RPMI7951 (cell line): ENCODE measurements around the gene MYO10. TPM values are rescaled to one million over a fixed set of nuclear protein-coding genes. Genes with fewer than 3 reads are reported as not detected.
"Not testable (repeated sequence)": the region's sequence is repeated elsewhere in the genome, so short reads cannot be mapped to it uniquely, and the experiment has no call there.

Source experiments
- DNase-seq: peaks from one replicate; pipeline ENCODE4 v3.0.0-alpha.2; 2012; ENCODE audit warnings: low read depth
- total RNA-seq: library from RNA; depleted of rRNA; stranded (reverse); fragments of >200 nt; shearing (Covaris generic); gene quantifications from 2 replicates; pipeline ENCODE4 v1.2.3, GENCODE V29; 2014; rRNA removed

The MYO10 gene
- total RNA-seq: 16.5 and 17.2 TPM in 2 replicates

DNA sequence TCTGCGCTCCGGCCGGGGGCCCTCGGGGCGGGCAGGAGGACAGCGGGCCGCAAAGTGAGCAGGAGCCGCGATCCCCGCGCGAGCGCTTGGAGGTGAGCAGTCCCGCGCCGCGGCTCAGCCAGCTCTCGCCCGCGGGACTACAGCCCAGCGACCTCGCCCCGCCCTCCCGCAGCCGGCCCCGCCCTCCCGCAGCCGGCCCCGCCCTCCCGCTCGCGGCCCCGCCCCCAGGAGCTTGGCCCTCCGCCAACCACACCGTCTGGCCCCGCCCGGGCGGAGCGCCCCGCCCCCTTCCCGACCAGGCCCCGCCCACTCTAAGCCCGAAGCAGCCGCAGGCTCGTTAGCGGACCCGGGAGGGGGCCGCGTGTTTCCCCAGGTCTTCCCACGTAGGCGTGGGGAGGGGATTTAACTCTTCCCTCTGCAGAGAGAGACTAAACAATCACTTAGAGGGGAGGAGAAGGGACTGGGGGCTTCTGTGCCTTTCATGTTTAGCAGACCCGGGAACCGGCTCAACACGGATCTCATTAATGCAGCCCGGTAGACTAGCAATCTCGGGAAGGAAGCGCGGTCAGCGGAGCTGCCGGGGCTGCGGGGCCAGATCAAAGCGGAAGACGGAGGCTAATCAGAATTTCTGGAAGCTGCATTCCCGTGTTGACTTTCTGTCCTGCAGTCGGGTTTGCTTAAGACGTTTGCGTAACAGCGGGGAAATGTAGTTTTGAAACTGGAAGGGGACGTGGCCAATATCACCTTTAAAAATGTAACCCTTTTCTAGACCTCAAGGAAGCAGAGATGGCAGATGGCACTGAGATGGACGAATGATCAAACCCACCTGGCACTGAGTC lies at the start of gene MYO10:
TSS of gene MYO10 (minus strand) at position 139 of the 839 bp plus-strand sequence. CDS start 480 bp downstream, outside the sequence.
- peak; percentile 69 for DNase-seq

DNA sequence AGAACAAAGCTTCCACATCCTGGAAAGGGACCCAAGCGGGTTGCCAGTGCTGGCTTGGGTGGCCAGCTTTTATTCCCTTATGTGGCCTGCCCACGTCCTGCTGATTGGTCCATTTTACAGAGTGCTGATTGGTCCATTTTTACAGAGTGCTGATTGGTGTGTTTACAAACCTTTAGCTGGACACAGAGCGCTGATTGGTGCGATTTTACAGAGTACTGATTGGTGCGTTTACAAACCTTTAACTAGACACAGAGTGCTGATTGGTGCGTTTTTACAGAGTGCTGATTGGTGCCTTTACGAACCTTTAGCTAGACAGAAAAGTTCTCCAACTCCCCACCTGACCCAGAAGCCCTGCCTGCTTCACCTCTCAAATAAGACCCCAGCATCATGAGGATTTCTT lies 49.2 kb upstream of the MYO10 start:
- DNase-seq: not testable (repeated sequence)

DNA sequence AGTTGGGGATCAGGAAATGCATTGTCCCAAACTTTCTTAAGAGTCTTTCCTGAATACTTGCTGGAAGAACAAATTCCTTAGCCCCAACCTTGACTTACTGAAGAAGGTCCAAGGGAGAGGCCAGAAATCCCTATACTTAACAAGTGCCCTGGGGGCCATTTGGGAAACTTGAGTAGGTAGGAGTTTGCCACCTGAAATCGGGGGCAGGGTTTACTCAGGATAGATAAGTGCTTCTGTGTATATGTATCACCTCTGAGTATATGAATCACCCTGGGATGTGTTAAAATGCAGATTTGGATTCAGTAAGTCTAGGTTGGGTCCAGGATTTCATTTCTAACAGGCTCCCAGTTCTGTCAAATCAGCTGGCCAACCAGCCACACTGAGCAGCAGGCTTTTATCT lies 47.9 kb upstream of the MYO10 start:
- no peak for DNase-seq

DNA sequence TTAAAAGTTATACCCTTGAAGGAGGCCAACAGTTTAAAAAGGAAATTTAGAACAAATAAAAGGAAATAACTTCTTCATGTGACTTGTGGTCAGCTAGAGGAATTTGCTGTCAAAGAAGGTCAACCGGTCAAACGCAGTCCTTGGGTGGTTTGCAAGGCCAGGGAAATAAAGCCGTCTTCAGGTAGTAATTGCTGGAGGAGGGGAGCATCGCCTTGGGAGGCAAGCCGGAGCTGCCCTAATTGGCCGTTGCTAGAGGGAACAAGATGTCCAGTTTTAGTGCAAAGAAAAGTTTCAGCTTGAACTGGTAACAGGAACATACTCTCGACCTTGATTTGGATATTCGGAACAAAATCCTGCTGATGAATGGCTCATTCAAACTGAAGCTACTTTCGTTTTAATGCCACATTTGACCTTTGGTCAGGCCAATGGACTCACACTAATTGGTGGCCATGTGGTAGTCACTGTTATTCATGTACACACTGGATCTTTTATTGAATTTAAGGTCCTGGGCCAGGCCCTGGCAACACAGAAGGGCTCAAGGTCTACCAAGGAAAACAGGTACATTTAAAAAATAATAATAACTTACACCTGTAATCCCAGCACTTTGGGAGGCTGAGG lies 47.0 kb upstream of the MYO10 start:
- DNase-seq: peak; percentile 60

DNA sequence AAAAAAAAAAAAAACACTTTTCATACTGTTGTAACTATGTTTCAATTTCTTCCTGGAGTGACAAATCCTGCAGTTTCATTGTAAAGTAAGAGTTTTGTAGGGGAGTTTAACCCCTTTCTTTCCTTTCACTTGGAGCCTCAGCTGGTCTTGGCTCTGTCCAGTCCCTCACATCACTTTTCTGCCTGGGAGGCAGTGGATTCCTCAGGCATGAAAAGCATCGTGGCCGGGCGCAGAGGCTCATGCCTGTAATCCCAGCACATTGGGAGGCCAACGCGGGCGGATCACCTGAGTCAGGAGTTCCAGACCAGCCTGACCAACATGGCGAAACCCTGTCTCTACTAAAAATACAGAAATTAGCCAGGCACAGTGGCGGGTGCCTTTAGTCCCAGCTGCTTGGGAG lies 45.6 kb upstream of the MYO10 start:
- peak; percentile 32 for DNase-seq

DNA sequence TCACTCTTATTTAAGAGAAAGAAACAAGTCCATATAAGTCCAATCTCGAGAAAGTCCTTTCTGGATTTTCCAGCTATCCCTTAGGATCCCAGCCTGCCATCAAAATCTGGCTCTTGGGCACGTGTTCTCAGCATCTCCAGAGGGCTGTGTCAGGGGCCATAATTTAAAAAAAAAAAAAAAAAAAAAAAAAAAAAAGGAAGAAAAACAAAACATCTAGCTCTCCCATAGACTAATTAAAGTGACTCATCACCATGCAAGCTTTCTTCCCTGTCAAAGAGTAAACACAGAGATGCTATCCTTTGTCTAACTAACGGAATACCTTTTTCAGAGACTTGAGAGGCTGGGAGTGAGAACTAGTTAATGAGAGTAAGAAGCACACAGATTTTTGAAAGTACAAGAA lies 44.9 kb upstream of the MYO10 start:
- peak; percentile 50 for DNase-seq

DNA sequence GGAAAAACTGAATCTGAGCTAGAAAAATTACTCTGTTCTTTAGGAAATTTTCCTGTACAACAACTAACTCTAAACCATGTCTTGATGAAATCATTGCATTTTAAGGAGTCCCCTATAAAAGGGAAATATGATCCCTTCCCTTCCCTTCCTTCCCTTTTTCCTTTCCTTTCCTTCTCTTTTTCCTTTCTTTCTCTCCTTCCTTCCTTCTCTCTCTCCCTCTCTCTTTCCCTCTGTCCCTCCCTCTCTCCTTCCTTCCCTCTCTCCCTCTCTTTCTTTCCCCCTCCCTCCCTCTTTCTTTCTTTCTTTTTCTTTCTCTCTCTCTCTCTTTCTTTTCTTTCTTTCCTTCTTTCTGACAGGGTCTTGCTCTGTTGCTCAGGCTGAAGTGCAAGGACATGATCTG lies 42.2 kb upstream of the MYO10 start:
- no peak for DNase-seq

DNA sequence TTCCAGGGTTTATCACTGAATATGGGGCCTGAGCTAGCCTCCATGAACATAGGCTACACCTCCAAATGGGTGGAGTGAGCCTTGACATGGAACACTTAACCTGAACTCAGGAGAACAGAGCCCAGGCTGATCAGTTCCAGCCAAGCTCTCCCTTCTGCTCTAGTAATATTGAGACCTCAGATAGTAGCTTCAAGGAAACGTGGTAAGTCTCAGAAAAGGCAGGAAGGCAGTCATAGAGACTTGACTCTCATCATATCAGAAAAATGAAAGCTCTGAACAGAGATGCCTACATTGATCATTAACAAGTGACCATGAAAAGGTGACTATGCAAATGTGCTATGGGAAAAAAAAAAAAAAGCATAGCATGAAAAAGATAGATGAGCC lies 40.5 kb upstream of the MYO10 start:
- no peak for DNase-seq

DNA sequence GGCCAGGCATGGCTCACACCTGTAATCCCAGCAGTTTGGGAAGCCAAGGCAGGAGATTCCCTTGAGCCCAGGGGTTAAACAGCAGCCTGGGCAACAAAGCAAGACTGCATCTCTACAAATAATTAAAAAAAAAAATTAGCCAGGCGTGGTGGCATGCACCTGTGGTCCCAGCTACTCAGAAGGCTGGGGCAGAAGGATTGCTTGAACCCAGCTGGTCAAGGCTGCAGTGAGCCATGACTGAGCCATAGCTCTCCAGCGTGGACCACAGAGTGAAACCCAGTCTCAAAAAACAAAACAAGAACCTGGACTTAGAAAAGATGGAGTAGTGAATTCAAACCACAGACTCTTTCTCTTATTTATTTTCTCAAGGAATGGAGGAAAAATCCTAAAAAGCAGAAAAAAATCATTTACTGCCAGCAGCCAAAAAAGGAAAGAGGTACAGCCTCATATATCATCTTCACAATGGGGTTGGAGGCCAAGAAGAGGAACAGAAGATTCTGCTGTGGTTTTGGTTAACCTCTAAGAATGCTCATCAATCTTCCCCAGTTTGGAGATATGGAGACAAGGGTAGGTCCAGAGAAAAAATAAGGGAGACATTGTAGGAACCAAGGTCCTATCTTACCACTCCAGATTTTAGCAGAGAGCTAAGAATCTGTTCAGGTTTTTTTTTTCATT lies 40.0 kb upstream of the MYO10 start:
- peak; percentile 74 for DNase-seq

DNA sequence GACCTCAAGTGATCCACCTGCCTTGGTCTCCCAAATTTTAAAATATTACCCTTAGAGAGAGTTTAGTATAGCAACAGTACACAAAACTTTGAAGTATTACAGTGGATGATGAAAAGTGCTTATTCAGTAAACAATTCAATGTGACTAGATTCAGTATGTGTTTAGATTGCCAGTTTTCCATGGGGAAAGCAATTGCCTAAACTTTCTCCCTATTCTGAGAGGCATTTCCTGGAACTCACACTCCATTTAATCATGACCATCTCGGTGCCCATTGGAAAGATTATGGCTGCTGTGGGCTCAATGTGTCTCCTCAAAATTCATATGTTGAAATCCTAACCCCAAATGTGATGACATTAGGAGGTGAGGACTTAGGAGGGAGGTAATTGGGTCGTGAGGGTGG lies 38.9 kb upstream of the MYO10 start:
- no peak for DNase-seq

DNA sequence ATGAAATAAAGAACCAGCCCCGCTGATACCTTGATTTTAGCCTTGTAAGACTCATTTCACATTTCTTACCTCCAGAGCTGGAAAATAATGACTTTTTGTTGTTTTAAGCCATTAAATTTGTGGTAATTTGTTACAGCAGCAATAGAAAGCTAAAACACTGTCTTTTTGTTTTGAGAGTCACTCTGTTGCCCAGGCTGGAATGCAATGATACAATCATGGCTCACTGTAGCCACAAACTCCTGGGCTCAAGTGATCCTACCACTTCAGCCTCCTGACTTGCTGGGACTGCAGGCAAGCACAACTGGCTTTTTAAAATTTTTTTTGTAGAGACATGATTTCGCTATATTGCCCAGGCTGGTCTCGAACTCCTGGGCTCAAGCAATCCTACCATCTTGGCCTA lies 34.7 kb upstream of the MYO10 start:
- DNase-seq: peak; percentile 38

DNA sequence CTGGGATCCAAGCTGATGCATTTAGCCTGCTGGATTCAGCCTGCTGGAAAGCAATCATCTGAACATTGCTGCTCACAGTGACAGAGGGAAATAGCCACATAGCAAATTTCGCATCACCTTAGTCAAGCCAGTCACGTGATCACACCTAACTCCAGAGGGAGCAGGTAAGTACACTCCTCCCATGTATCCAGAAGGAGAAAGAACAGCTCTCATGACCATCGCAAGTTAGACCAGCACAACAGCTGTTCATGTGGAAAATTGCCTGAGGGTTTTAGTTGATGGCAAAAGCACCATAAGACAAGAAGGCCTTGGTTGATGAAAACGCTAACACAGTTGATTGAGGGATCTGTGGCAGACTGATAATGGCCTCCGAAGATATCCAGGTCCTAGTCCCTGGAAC lies 34.2 kb upstream of the MYO10 start:
- DNase-seq: peak; percentile 36

DNA sequence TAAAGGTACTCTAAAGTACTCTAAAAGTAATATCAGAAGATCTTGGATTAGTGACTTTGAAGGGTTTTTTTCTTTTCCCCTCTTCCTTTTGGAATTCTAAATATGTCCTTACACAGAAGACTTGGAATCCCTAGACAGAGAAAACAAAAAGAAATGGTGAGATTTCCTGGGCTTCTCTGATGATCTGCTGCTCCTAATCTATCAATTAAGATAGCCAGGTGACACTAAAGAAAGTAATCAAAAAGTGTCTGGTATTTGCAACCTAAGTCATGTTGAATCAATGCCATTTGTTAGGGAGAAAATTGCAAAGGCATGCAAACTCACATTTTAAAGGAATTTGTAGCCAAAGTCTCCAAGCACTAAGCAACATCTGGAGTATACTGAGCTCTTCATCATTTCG lies 29.5 kb upstream of the MYO10 start:
- no peak for DNase-seq

DNA sequence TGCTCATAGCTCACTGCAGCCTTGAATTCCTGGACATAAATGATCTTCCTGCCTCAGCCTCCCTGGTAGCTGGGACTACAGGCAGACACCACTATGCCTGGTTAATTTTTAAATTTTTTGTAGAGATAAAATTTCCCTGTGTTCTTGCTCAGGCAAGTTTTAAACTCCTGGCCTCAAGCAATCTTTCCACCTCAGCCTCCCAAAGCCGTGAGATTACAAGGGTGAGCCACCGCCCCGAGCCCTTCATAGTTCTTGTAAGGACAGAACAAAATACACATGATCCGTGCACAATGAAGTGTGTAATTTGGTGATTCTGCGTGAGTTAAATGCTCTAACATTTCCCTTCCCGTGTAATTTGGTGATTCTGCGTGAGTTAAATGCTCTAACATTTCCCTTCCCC lies 27.7 kb upstream of the MYO10 start:
- no peak for DNase-seq

DNA sequence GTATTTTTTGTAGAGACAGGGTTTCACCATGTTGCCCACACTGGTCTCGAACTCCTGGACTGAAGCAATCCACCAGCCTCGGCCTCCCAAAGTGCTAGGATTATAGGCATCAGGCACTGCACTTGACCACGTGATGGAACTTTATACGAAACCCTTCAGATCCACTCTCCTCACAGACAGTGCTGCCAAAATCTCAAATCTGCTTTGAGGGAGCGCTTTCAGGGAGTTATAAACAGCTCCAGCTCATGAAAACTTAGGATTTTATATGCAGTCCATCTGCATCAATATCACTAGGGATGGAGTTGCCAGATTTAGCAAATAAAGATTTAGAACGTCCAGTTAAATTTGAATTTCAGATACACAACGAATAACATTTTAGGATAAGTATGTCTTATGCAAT lies 25.0 kb upstream of the MYO10 start:
- DNase-seq: no peak

DNA sequence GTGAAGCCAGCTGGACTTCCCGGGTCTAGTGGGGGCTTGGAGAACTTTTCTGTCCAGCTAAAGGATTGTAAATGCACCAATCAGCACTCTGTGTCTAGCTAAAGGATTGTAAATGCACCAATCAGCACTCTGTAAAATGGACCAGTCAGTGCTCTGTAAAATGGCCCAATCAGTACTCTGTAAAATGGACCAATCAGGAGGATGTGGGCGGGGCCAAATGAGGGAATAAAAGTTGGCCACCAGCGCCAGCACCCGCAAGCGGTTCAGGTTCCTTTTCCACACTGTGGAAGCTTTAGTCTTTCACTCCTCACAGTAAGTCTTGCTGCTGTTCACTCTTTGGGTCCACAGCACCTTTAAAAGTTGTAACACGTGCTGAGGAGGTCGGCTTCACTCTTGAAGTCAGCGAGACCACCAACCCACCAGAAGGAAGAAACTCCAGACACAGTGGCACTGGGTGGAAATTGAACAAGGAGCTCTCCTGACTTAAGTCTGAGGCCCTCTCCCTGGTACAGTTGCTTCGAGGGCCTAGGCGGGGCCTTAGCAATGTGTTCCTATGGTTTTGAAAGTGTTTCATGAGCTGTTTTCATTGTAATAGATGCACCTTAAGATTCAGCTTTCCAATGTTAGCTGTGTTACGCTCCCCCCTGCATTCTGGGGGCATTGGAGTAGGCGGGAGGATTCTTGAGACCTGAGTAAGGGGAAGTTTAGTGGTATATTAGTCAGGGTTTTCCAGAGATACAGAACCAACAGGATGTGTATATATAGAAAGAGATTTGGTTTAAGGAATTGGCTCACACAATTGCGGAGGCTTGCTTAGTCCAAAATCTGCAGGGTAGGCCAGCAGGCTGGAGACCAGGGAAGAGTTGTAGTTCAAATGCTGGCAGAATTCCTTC lies 21.5 kb upstream of the MYO10 start:
- peak; percentile 93 for DNase-seq

DNA sequence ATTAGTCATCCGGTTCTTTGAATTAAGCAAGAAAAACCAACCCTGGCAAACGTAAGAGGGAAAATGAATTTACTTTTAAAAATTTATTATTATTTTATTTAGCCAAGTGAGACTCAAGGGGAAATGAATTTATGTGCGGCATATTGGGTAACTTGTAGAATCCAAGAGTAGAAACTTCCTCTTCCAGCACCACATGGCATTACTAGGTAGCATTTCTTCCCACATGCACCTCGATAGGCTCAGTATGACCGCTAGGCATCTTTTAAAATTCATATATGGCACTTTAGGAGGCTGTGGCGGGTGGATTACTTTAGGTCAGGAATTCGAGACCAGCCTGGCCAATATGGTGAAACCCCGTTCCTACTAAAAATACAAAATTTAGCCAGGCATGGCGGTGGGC lies 17.6 kb upstream of the MYO10 start:
- no peak for DNase-seq

DNA sequence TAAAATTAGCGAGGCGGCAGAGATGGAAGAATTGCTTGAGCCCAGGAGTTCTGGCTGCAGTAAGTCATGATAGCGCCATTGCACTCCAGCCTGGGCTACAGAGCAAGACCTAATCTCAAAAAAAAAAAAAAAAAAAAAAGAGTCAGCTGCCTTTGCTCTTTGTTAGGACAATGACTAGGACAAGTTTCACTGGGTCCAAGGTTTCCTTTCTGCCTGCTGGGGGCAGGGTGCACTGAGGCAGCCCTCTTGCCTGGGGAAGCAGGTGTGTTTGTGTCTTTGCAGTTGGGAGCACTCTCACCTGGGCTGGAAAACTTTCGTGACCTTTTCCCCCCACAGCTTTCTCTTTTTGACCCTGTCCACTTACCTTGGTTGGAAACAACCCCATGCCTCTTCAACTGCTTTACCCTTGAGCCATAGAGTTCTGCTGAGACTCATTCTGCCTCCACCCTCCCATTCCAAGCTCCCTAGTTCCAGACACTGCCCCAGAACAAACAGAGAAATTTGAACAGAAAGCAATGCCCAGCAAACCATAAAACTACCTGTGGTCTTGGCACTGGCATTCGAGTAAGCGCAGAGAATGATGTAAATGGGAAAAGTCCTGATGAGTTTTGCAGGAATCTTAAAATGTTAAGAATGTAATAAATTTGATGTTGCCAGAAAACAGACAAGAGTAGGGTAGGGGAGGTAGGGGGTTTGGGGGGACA lies 17.0 kb upstream of the MYO10 start:
- DNase-seq: no peak

DNA sequence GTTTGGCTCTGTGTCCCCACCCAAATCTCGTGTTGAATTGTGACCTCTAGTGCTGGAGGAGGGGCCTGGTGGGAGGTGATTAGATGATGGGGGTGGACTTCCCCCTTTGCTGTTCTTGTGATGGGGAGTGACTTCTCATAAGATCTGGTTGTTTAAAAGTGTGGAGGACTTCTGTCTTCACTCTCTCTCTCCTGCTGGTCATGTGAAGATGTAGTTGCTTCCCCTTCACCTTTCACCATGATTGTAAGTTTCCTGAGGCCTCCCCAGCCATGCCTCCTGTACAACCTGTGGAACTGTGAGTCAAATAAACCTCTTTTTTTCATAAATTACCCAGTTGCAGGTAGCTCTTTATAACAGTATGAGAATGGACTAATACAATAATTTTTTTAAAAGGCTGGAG lies 10.6 kb upstream of the MYO10 start:
- no peak for DNase-seq

DNA sequence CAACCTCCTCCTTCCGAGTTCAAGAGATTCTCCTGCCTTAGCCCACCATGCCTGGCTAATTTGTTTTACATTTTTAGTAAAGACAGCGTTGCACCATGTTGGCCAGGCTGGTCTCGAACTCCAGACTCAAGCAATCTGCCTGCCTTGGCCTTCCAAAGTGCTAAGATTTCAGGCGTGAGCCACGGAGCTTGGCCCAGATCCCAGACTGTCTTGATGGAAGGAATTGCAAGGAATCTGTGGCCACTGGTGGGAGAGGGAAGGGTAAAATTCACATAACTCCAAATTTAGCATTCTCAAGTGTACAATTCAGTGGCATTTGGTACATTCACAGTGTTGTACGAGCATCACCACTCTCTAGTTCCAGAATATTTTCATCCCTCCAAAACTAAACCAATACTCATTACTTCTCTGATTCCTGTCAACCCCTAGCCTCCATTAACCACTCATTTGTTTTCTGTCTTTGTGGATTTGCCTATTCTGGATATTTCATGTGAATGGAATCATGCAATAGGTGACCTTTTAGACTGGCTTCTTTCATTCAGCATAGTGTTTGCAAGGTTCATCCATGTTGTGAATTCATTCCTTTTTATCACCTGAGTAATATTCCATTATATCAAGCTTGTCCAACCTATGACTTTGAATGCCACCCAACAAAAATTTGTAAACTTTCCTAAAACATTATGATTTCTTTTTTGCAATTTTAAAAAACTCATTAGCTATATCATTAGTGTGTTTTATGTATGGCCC lies 8.9 kb upstream of the MYO10 start:
- DNase-seq: no peak
